Measurements from ENCODE around the gene JAKMIP1.
A peak's percentile ranks its signal among the peaks of the same experiment; 100 is the strongest.

The JAKMIP1 gene

DNA sequence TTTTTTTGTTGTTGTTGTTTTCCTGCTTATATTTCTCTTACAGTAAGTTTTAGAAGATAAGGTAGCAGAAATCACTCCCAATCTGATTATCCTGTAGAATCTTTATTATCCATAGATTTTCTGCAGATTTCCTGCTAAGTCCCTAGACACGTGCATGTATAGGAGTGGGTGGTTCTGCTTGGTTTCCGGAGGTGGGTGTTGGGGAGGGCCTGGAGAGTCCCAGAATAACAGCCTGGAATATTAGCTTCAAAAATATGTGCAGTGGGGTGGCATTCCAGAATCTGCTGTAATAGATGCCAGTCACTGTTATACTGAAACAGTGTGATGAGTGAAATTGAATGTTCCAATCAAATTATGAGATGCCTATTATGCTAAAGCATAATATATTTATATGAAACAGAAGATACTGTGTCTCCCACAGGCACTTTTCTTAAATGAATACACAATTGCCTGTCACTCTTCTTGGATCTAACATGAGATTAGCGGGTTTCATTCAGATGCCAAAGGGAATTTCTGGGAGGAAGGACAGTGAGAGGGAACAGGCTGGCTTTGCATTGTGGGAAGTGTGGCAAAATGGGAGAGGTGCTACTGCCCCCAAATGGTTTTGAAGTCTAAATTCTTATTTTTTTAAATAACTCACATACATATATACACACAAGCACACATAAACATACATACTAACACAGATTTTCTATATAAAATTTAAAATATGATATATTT, 219.8 kb downstream of the JAKMIP1 start:
- DNase-seq: no peak

GRCh38 chr4:5979981-5980380, 220.4 kb downstream of the JAKMIP1 start:
- DNase-seq: peak; percentile 24

DNA sequence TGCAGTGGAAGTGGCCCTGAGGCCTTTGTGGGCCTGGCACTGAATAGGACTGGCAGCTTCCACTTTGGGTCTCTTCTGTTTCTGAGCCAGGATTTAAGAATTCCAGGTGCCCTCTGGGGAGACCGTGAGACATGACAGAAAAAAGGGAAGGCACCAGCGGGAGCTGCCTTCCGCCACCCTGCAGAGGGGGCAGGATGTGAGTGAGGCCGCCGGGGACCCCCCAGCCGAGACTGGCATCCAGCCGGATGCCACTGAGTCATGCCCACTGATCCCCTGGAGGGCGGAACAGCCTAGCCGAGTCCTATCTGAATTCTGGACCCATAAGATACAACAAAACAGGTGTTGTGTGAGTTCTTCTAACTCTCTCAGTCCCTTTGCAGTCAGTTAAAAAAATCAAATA, 223.4 kb downstream of the JAKMIP1 start:
- DNase-seq: no peak

DNA sequence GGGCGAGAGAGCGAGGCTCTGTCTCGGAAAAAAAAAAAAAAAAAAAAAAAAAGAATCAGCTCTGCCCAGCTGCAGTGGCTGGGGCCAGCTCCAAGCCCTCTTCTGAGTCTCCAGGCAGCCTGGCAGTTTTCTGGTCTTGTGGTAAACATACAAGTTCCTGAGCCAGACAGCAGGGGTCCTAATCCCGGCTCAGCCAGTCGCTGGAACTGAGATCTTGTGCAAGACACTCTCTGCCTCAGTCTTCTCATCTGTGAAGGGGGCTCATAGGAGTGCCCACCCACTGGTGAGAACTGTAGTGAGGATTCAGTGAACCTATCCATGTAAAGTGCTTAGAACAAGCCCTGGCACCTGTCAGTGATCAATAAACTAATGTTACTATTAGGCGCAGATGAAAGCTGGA, 223.9 kb downstream of the JAKMIP1 start:
- no peak for DNase-seq
